ENCODE measurements around the gene ACER2.

DNA sequence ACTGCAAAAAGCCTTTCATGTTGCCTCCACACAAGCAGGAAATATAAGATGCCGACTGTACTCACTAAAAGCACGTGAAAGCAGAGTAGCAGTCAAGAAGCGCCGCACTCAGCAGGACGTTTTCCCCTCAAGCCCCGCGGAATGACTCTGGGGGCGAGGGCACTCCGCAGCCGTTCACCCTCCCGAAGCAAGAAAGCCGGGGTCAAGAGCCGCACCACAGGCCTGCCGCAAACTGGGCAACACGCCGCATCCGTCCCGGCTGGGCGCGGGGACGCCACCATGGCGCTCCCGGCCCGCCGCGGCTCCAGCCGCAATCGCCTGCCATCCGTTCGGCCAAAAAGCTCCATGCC, 29.1 kb upstream of the ACER2 start:
- TF ChIP-seq, protein P1, sequence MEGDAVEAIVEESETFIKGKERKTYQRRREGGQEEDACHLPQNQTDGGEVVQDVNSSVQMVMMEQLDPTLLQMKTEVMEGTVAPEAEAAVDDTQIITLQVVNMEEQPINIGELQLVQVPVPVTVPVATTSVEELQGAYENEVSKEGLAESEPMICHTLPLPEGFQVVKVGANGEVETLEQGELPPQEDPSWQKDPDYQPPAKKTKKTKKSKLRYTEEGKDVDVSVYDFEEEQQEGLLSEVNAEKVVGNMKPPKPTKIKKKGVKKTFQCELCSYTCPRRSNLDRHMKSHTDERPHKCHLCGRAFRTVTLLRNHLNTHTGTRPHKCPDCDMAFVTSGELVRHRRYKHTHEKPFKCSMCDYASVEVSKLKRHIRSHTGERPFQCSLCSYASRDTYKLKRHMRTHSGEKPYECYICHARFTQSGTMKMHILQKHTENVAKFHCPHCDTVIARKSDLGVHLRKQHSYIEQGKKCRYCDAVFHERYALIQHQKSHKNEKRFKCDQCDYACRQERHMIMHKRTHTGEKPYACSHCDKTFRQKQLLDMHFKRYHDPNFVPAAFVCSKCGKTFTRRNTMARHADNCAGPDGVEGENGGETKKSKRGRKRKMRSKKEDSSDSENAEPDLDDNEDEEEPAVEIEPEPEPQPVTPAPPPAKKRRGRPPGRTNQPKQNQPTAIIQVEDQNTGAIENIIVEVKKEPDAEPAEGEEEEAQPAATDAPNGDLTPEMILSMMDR (IDR thresholded peaks at IDR 0.05): no peak
- no peak for TF ChIP-seq POLR2A (IDR thresholded peaks at IDR 0.05)

All from lower leg skin (tissue), 3 donors.